ENCODE data around the gene STPG2.

- no peak for TF ChIP-seq CTCF (IDR thresholded peaks at IDR 0.05)
- no peak for TF ChIP-seq POLR2A (IDR thresholded peaks at IDR 0.05)
Measured at GRCh38 chr4:97761445-97762114, 381.7 kb downstream of the STPG2 start.
